ENCODE measurements around the gene RAE1. TPM values are rescaled to one million over a fixed set of nuclear protein-coding genes. Genes with fewer than 3 reads are reported as not detected.

RAE1 gene
- total and polyA plus RNA-seq, 2 of the 8 experiments (the other 6 are each of a cell fraction or from before 2014, with no cell fraction given), result 35.9 to 44.9 TPM

- Histone ChIP-seq H3K27ac (ENCODE audit: low read depth, low read length) (no peak overlapping the region), H3K9me3 (ENCODE audit: insufficient read depth in 2 of 2, low read depth in 1 of 2, low read length in 1 of 2) (no peaks in the 10 kb centered on the region), H3K9ac (replicated peaks in 1 of 4; ENCODE audit: extremely low read depth in 1 of 4, low read depth in 3 of 4, low read length in 3 of 4) (no peak overlapping the region), H3K23me2 (ENCODE audit: low read depth, low read length) (no peaks in the 10 kb centered on the region), H3K79me1 (ENCODE audit: low read depth, low read length) (peaks cover 3% of the 10 kb centered on the region; the same call in 1 of the 2 replicates), H3K36me3 (ENCODE audit: control insufficient read depth in 2 of 4, insufficient read depth in 4 of 4, low read length in 3 of 4) (no peaks in the 10 kb centered on the region), H3K23ac (ENCODE audit: insufficient read length) (no peak overlapping the region), H2AFZ (ENCODE audit: low read length) (peak overlapping the region; percentile 92; the same call in 1 of the 2 replicates), H3K56ac (replicated peaks; ENCODE audit: insufficient read length, low read depth, low read length) (no peak overlapping the region), H3K4me1 (replicated peaks in 1 of 4; ENCODE audit: control insufficient read depth in 3 of 4, insufficient read depth in 4 of 4, low read length in 3 of 4) (peaks cover 0 to 14% (median 10%) of the 10 kb centered on the region in 4 experiments; a peak in 5 of 7 replicates), H3K79me2 (ENCODE audit: control insufficient read depth in 1 of 2, insufficient read depth in 2 of 2, low read length in 2 of 2) (no peaks in the 10 kb centered on the region), H2BK12ac (ENCODE audit: low read depth, low read length) (peak overlapping the region; percentile 90; the same call in 1 of the 2 replicates), H4K91ac (replicated peaks; ENCODE audit: insufficient read length, low read length) (peak overlapping the region; percentile 83), H3K14ac (ENCODE audit: insufficient read length) (no peak overlapping the region), H2BK20ac (ENCODE audit: low read length) (no peak overlapping the region; the same call in 1 of the 2 replicates), H3K27me3 (replicated peaks in 1 of 4; ENCODE audit: control insufficient read depth in 3 of 4, extremely low read depth in 1 of 4, insufficient read depth in 3 of 4, low read length in 3 of 4) (no peaks in the 10 kb centered on the region), H2BK5ac (ENCODE audit: low read depth, low read length) (peak overlapping the region; percentile 71; the same call in 1 of the 2 replicates), H3K18ac (ENCODE audit: extremely low read depth, low read length) (peak overlapping the region; percentile 78), H4K8ac (ENCODE audit: extremely low read depth, insufficient read depth, low read length) (no peak overlapping the region; the same call in 1 of the 2 replicates), H4K20me1 (replicated peaks in 1 of 2; ENCODE audit: control insufficient read depth in 1 of 2, insufficient read depth in 2 of 2, low read length in 2 of 2) (no peaks in the 10 kb centered on the region), H2BK120ac (replicated peaks; ENCODE audit: low read depth, low read length) (peak overlapping the region; percentile 14), H2BK15ac (ENCODE audit: low read length) (peak overlapping the region; percentile 92), H2AK5ac (ENCODE audit: low read depth, low read length) (peak overlapping the region; percentile 39; the same call in 1 of the 2 replicates), H3K4ac (replicated peaks; ENCODE audit: insufficient read length, low read depth, low read length) (peak overlapping the region; percentile 75), H3K4me3 (ENCODE audit: extremely low read depth in 1 of 4, insufficient read depth in 2 of 4, low read depth in 3 of 4, low read length in 4 of 4) (no peak overlapping the region), H4K5ac (ENCODE audit: insufficient read length, low read depth, low read length) (no peak overlapping the region), H3K4me2 (ENCODE audit: insufficient read depth in 1 of 2, low read depth in 2 of 2, low read length in 2 of 2) (peak overlapping the region in 1 of 2 experiments; percentile 44; a peak in 3 of 4 replicates)
- CTCF ChIA-PET (ENCODE audit: partially characterized antibody), result interaction anchor here (0.6 to 3.1 kb wide), 21 partner anchors 10 to 195 kb away, joined by 3 to 18 read pairs (median 4); partner anchors contain the start of gene RBM38
- no peak for FAIRE-seq
- TF ChIP-seq USF2 (IDR thresholded peaks at IDR 0.05; ENCODE audit: low read length) (no peak), SUZ12 (IDR thresholded peaks at IDR 0.05; ENCODE audit: low read length) (no peak), MAFK (IDR thresholded peaks at IDR 0.05; ENCODE audit: low read depth, low read length) (no peak), TAF1 (IDR thresholded peaks at IDR 0.05; ENCODE audit: low read depth, low read length) (no peak), NRF1 (IDR thresholded peaks at IDR 0.05; ENCODE audit: low read depth, low read length) (no peak), SIX5 (IDR thresholded peaks at IDR 0.05; ENCODE audit: low read depth, low read length) (no peak)
- POLR2A ChIA-PET (ENCODE audit: partially characterized antibody), result interaction anchor here (1.3 to 1.6 kb wide), 3 partner anchors 9 to 35 kb away, joined by 4 to 5 read pairs (median 4); partner anchors contain the start of gene RBM38
- WGBS, 2 experiments (ENCODE audit: extremely low coverage in 1 of 2, insufficient coverage in 1 of 2, insufficient read length in 1 of 2, insufficient replicate concordance in 2 of 2, low coverage in 1 of 2, low lambda C conversion rate in 2 of 2, missing lambda C conversion rate in 1 of 2), result 79% methylated on average over 17 of the region's 17 CpGs; no CpG with 5 or more reads in 1 of the 2 experiments
- DNase-seq (ENCODE audit: low read depth in 1 of 2, low spot score in 2 of 2), result no peak
These were observed 74.3 kb downstream of the RAE1 start for GRCh38 chr20:57425150-57426013.

Measured in H1 (cell line).